SJSA1 (cell line): Measurements from ENCODE around the gene NHS. TPM values are rescaled to one million over a fixed set of nuclear protein-coding genes. Genes with fewer than 3 reads are reported as not detected.
A peak's percentile ranks its signal among the peaks of the same experiment; 100 is the strongest.

Experiments
- DNase-seq, 2 experiments: peaks; one replicate each; pipeline ENCODE4 v3.0.0-alpha.2; 2015 to 2020; ENCODE audit warnings: low spot score in 2 of 2, low read depth in 1 of 2
- H3K27ac ChIP-seq: fragments of 250-450 bp; sonication (Bioruptor Pico); 2 replicates; pipeline ENCODE4 v1.5.1; 2020; ENCODE audit warnings: mild to moderate bottlenecking, moderate library complexity
- H3K27me3 ChIP-seq: fragments of 250-450 bp; sonication (Bioruptor Pico); replicated peaks from 2 replicates; pipeline ENCODE4 v1.5.1; 2020; ENCODE audit warnings: mild to moderate bottlenecking, moderate library complexity
- H3K36me3 ChIP-seq: fragments of 250-450 bp; sonication (Bioruptor Pico); 2 replicates; pipeline ENCODE4 v1.5.1; 2020; ENCODE audit warnings: mild to moderate bottlenecking
- H3K4me1 ChIP-seq: fragments of 250-450 bp; sonication (Bioruptor Pico); replicated peaks from 2 replicates; pipeline ENCODE4 v1.6.1; 2021; ENCODE audit warnings: mild to moderate bottlenecking
- H3K4me3 ChIP-seq: fragments of 250-450 bp; sonication (Bioruptor Pico); 2 replicates; pipeline ENCODE4 v1.5.1; 2020; ENCODE audit warnings: mild to moderate bottlenecking
- H3K9me3 ChIP-seq: fragments of 250-450 bp; sonication (Bioruptor Pico); replicated peaks from 2 replicates; pipeline ENCODE4 v1.5.1; 2020; ENCODE audit warnings: mild to moderate bottlenecking
- total RNA-seq: library from RNA; depleted of rRNA; stranded (reverse); fragments of >200 nt; shearing (Covaris generic); gene quantifications from 2 replicates; pipeline ENCODE4 v1.2.3, GENCODE V29; 2014

Gene NHS
- total RNA-seq, 1 experiment from 2014 or later, result 2.6 TPM

GRCh38 chrX:17669458-17669857 lies 294.5 kb downstream of the NHS start:
- H3K27ac ChIP-seq, result no peak overlapping the region
- H3K36me3 ChIP-seq, result no peaks in the 10 kb centered on the region
- no peaks in the 10 kb centered on the region for H3K4me1 ChIP-seq
- no peak for DNase-seq
- H3K4me3 ChIP-seq, result no peak overlapping the region
- no peaks in the 10 kb centered on the region for H3K9me3 ChIP-seq
- no peaks in the 10 kb centered on the region for H3K27me3 ChIP-seq

GRCh38 chrX:17669891-17670290 lies 294.9 kb downstream of the NHS start:
- Histone ChIP-seq H3K9me3 (no peaks in the 10 kb centered on the region), H3K36me3 (no peaks in the 10 kb centered on the region), H3K27ac (no peak overlapping the region), H3K4me1 (no peaks in the 10 kb centered on the region), H3K4me3 (no peak overlapping the region), H3K27me3 (no peaks in the 10 kb centered on the region)
- no peak for DNase-seq

- no peaks in the 10 kb centered on the region for H3K36me3 ChIP-seq
- H3K4me1 ChIP-seq, result no peaks in the 10 kb centered on the region
- no peaks in the 10 kb centered on the region for H3K27me3 ChIP-seq
- H3K4me3 ChIP-seq, result no peak overlapping the region
- no peak overlapping the region for H3K27ac ChIP-seq
- DNase-seq, result no peak
- H3K9me3 ChIP-seq, result no peaks in the 10 kb centered on the region
Measured at GRCh38 chrX:17670874-17671273, 295.9 kb downstream of the NHS start.

- no peak for DNase-seq
- Histone ChIP-seq H3K27ac (no peak overlapping the region), H3K4me1 (peaks cover 4% of the 10 kb centered on the region), H3K4me3 (no peak overlapping the region), H3K9me3 (no peaks in the 10 kb centered on the region), H3K27me3 (no peaks in the 10 kb centered on the region), H3K36me3 (no peaks in the 10 kb centered on the region)
Measured at GRCh38 chrX:17674601-17675000, 299.6 kb downstream of the NHS start.

GRCh38 chrX:17679261-17679660 lies 304.3 kb downstream of the NHS start:
- Histone ChIP-seq H3K27ac (no peak overlapping the region), H3K36me3 (no peaks in the 10 kb centered on the region), H3K27me3 (no peaks in the 10 kb centered on the region), H3K4me3 (no peak overlapping the region), H3K9me3 (no peaks in the 10 kb centered on the region), H3K4me1 (peaks cover 25% of the 10 kb centered on the region)
- no peak for DNase-seq

GRCh38 chrX:17679820-17680219 lies 304.8 kb downstream of the NHS start:
- Histone ChIP-seq H3K27ac (no peak overlapping the region; the same call in 1 of the 2 replicates), H3K4me3 (no peak overlapping the region), H3K4me1 (peaks cover 25% of the 10 kb centered on the region), H3K27me3 (no peaks in the 10 kb centered on the region), H3K9me3 (no peaks in the 10 kb centered on the region), H3K36me3 (no peaks in the 10 kb centered on the region)
- peak in 1 of 2 experiments; percentile 23 for DNase-seq

- Histone ChIP-seq H3K4me3 (no peak overlapping the region), H3K36me3 (no peaks in the 10 kb centered on the region), H3K9me3 (no peaks in the 10 kb centered on the region), H3K4me1 (peaks cover 25% of the 10 kb centered on the region), H3K27me3 (no peaks in the 10 kb centered on the region), H3K27ac (peak overlapping the region; percentile 34; the same call in 1 of the 2 replicates)
- peak in 1 of 2 experiments; percentile 37 for DNase-seq
Measured at GRCh38 chrX:17680732-17681413, 305.9 kb downstream of the NHS start.

GRCh38 chrX:17682259-17682658 lies 307.3 kb downstream of the NHS start:
- Histone ChIP-seq H3K36me3 (no peaks in the 10 kb centered on the region), H3K4me3 (no peak overlapping the region), H3K9me3 (no peaks in the 10 kb centered on the region), H3K27me3 (no peaks in the 10 kb centered on the region), H3K27ac (no peak overlapping the region), H3K4me1 (peaks cover 25% of the 10 kb centered on the region)
- no peak for DNase-seq

GRCh38 chrX:17685026-17685425 lies 310.0 kb downstream of the NHS start:
- DNase-seq, result no peak
- no peaks in the 10 kb centered on the region for H3K36me3 ChIP-seq
- no peaks in the 10 kb centered on the region for H3K9me3 ChIP-seq
- H3K4me1 ChIP-seq, result peaks cover 19% of the 10 kb centered on the region
- H3K27me3 ChIP-seq, result no peaks in the 10 kb centered on the region
- no peak overlapping the region for H3K27ac ChIP-seq
- no peak overlapping the region for H3K4me3 ChIP-seq

- Histone ChIP-seq H3K4me1 (0 out of 2 replicates have a peak, but pooled peaks cover 4% of the 10 kb centered on the region), H3K9me3 (no peaks in the 10 kb centered on the region), H3K4me3 (no peak overlapping the region), H3K36me3 (no peaks in the 10 kb centered on the region), H3K27ac (no peak overlapping the region), H3K27me3 (no peaks in the 10 kb centered on the region)
- no peak for DNase-seq
Measured at GRCh38 chrX:17687648-17688047, 312.6 kb downstream of the NHS start.

GRCh38 chrX:17689971-17690409 lies 315.0 kb downstream of the NHS start:
- Histone ChIP-seq H3K4me3 (no peak overlapping the region), H3K9me3 (no peaks in the 10 kb centered on the region), H3K36me3 (no peaks in the 10 kb centered on the region), H3K4me1 (0 out of 2 replicates have a peak, but pooled peaks cover 4% of the 10 kb centered on the region), H3K27ac (no peak overlapping the region), H3K27me3 (no peaks in the 10 kb centered on the region)
- DNase-seq, result peak; percentile 44 to 46

- H3K27ac ChIP-seq, result no peak overlapping the region
- no peak overlapping the region for H3K4me3 ChIP-seq
- DNase-seq, result no peak
- H3K27me3 ChIP-seq, result no peaks in the 10 kb centered on the region
- no peaks in the 10 kb centered on the region for H3K36me3 ChIP-seq
- H3K4me1 ChIP-seq, result 0 out of 2 replicates have a peak, but pooled peaks cover 4% of the 10 kb centered on the region
- H3K9me3 ChIP-seq, result no peaks in the 10 kb centered on the region
Measured at GRCh38 chrX:17692709-17693346, 317.8 kb downstream of the NHS start.

GRCh38 chrX:17697191-17697590 lies 322.2 kb downstream of the NHS start:
- H3K4me3 ChIP-seq, result no peak overlapping the region
- H3K27me3 ChIP-seq, result no peaks in the 10 kb centered on the region
- no peak overlapping the region for H3K27ac ChIP-seq
- peaks cover 4% of the 10 kb centered on the region for H3K4me1 ChIP-seq
- no peaks in the 10 kb centered on the region for H3K9me3 ChIP-seq
- no peaks in the 10 kb centered on the region for H3K36me3 ChIP-seq
- no peak for DNase-seq

- Histone ChIP-seq H3K4me3 (no peak overlapping the region), H3K36me3 (no peaks in the 10 kb centered on the region), H3K27ac (no peak overlapping the region), H3K27me3 (no peaks in the 10 kb centered on the region), H3K4me1 (peaks cover 19% of the 10 kb centered on the region), H3K9me3 (no peaks in the 10 kb centered on the region)
- no peak for DNase-seq
Measured at GRCh38 chrX:17700976-17701375, 326.0 kb downstream of the NHS start.
